Peyer's patch (tissue), 4 donors: ENCODE data around the gene ANKRD28.

ENCODE experiments used
- CTCF ChIP-seq, 6 experiments: fragments of 450-650 bp in 4 of 6; fragments of 200-600 bp in 2 of 6; sonication (generic) in 1 of 6; IDR thresholded peaks; one replicate each; pipeline ENCODE4 v1.5.1; 2017 to 2019; ENCODE audit warnings: antibody characterized with exemption in 6 of 6, mild to moderate bottlenecking in 3 of 6, moderate library complexity in 1 of 6
- POLR2A ChIP-seq, 2 donors: fragments of 450-650 bp; IDR thresholded peaks; one replicate each; pipeline ENCODE4 v1.5.1; 2017; ENCODE audit warnings: antibody characterized with exemption in 2 of 2, mild to moderate bottlenecking in 2 of 2, moderate library complexity in 2 of 2

GRCh38 chr3:15768421-15769255 lies 29.1 kb downstream of the ANKRD28 start:
- TF ChIP-seq CTCF (IDR thresholded peaks at IDR 0.05) (no peak), POLR2A (IDR thresholded peaks at IDR 0.05) (no peak)
